GM12891 (cell line): ENCODE measurements around the gene ARID1B.

ENCODE experiments used
- DNase-seq: peaks from one replicate; pipeline ENCODE4 v3.0.0; 2011; ENCODE audit warnings: low spot score; ENCODE audit not compliant: insufficient read length
- FAIRE-seq: peaks from 2 replicates; lab custom pipeline; 2011; peaks lifted over from hg19 to GRCh38; lab: Jason Lieb, UNC
- PAX5 ChIP-seq: IDR thresholded peaks from 2 replicates; pipeline ENCODE4 v1.6.1; 2011; ENCODE audit warnings: low read length, moderate library complexity, mild to moderate bottlenecking; ENCODE audit not compliant: insufficient read depth, severe bottlenecking
- POLR2A ChIP-seq: IDR thresholded peaks from 2 replicates; pipeline ENCODE4 v1.6.1; 2011; ENCODE audit warnings: low read depth, low read length, control low read depth
- POLR2AphosphoS5 ChIP-seq: IDR thresholded peaks from 2 replicates; pipeline ENCODE4 v1.6.1; 2011; ENCODE audit warnings: low read depth, low read length, control low read depth
- POU2F2 ChIP-seq: IDR thresholded peaks from 2 replicates; pipeline ENCODE4 v1.6.1; 2011; ENCODE audit warnings: low read depth, mild to moderate bottlenecking, control low read depth, low read length, moderate library complexity
- SPI1 ChIP-seq: IDR thresholded peaks from 2 replicates; pipeline ENCODE4 v1.6.1; 2011; ENCODE audit warnings: low read depth, low read length, control low read depth
- TAF1 ChIP-seq: IDR thresholded peaks from 2 replicates; pipeline ENCODE4 v1.6.1; 2011; ENCODE audit warnings: low read depth, low read length, control low read depth

The ARID1B gene

DNA sequence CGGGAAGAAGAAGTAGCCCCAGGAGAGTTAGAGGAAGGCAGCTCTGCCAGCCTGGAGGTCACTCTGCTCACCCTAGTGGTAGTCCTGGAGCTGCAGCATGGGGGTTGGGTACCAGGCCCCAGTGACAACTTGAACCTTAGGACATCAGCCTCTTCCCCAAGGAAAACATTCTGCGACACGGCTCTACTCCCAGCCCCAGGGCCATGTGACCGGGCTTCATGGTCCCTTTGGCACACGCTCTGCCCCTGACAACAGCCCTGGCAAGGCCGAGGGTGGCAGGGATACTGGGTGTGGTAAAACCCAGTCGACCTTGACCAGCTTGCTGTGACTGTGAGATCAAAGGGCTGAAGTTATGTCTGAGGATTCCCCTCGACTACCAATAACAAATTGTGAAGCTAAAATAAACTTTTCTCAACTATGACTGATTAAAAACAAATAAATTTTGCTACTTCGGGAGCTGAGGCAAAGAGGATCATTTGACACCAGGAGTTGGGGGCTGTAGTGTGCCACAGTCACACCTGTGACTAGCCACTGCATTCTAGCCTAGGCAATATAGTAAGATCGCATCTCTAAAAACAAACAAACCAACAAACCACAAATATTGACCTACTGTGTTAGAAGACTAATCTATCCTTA lies 24.4 kb upstream of the ARID1B start:
- FAIRE-seq (peak; percentile 83), DNase-seq (no peak)
- no peak for TF ChIP-seq POLR2AphosphoS5
- TF ChIP-seq POU2F2: no peak
- TF ChIP-seq SPI1: no peak
- no peak for TF ChIP-seq POLR2A
- peak; percentile 90 for TF ChIP-seq PAX5
- no peak for TF ChIP-seq TAF1

DNA sequence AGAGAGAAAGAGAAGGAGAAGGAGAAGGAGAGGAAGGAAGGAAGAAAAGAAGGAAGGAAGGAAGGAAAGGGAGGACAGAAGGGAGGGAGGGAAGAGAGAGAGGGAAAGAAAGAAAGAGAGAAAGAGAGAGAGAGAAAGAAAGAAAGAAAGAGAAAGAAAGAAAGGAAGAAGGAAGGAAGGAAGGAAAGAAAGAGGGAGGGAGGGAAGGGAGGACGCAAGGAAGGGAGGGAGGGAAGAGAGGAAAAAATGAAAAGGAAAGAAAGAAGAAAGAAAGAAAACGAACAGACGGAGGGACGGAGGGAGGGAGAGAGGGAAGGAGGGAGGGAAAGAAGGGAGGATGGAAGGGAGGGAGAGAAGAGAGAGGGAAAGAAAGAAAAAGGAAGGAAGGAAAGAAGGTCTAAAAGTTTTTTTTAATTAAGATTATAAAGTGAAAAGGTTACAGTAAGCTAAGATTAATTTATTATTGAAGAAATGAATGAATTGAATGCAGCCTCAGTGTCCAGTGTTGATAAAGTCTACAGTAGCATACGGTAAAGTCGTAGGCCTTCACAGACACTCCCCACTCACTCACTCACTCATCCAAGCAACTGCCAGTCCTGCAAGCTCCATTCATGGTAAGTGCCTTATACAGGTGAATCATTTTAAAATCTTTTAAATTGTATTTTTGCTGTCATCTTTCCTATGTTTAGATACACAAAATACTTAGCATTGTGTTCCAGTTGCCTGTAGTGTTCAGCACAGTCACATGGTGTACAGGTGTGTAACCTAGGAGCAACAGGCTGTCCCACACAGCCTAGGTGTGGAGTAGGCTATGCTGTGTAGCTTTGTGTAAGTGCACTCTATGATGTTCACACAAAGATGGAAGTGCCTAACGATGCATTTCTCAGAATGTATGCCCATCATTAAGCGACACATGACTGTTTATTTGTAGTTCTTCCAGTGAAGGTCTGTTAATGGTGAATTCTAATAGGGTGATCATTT lies 20.3 kb upstream of the ARID1B start:
- peak; percentile 73 for FAIRE-seq
- DNase-seq: no peak
- TF ChIP-seq PAX5 (no peak), SPI1 (no peak), TAF1 (no peak), POLR2A (no peak), POLR2AphosphoS5 (no peak), POU2F2 (no peak)

- TF ChIP-seq POLR2A (no peak), POU2F2 (no peak), PAX5 (no peak), SPI1 (no peak), POLR2AphosphoS5 (no peak), TAF1 (no peak)
- no peak for FAIRE-seq
- no peak for DNase-seq
Measured at GRCh38 chr6:156757849-156758248, 19.3 kb upstream of the ARID1B start.

DNA sequence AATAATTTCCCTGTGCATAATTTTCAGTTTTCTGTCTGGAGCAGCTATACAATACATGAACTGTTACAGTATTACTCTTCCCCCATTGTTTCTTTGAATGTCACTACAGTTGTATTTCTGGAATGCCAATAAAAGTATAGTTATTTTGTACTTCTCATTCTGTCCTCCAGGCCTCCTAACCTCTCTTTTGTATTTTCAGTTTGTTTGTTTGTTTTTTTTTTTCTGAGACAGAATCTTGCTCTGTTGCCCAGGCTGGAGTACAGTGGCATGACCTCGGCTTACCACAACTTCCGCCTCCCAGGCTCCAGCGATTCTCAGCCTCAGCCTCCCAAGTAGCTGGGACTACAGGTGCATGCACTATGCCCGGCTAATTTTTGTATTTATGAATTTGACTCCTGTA lies 16.8 kb upstream of the ARID1B start:
- FAIRE-seq (no peak), DNase-seq (no peak)
- TF ChIP-seq TAF1: no peak
- no peak for TF ChIP-seq POU2F2
- TF ChIP-seq POLR2AphosphoS5: no peak
- no peak for TF ChIP-seq PAX5
- TF ChIP-seq POLR2A: no peak
- TF ChIP-seq SPI1: no peak

DNA sequence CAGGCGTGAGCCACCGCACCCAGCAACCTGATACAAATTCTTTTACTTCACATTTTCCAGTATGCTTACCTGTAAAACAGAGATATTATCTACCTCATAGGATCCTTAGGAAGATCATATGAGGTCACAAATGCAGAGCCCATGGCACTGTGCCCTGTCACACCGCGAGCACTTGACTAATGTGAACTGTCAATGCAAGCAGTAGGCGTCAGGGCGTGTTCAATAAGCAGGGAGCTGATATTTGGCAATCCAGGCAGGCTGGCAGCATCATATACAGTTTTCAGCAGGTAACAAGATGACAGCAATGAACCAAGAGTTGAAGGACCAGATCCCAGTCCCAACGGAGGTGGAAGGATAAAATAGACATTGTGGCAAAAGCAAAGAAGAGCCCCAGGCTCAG lies 14.6 kb upstream of the ARID1B start:
- no peak for FAIRE-seq
- DNase-seq: no peak
- TF ChIP-seq POLR2AphosphoS5 (no peak), POLR2A (no peak), TAF1 (no peak), POU2F2 (no peak), SPI1 (no peak)

DNA sequence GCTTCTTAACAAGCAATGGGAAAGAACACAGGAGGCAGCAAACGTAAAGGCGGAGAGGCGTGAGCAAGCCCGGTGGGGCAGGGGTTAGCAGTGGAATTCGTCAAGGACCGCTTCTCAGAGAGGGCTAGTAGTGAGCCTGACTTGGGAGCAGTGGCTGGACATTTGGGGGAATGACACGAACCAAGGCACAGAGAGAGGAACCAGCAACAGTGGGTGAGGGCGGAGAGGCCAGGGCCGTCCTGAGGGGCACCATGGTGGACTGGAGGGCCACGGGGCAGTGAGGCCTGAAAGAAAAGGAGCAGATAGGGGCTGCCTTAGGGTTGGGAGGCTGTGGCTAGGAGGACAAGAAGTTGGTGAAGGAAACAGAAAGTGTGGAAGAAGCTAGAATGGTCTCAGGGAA lies 12.1 kb upstream of the ARID1B start:
- no peak for TF ChIP-seq POU2F2
- TF ChIP-seq PAX5: no peak
- DNase-seq: no peak
- no peak for FAIRE-seq

DNA sequence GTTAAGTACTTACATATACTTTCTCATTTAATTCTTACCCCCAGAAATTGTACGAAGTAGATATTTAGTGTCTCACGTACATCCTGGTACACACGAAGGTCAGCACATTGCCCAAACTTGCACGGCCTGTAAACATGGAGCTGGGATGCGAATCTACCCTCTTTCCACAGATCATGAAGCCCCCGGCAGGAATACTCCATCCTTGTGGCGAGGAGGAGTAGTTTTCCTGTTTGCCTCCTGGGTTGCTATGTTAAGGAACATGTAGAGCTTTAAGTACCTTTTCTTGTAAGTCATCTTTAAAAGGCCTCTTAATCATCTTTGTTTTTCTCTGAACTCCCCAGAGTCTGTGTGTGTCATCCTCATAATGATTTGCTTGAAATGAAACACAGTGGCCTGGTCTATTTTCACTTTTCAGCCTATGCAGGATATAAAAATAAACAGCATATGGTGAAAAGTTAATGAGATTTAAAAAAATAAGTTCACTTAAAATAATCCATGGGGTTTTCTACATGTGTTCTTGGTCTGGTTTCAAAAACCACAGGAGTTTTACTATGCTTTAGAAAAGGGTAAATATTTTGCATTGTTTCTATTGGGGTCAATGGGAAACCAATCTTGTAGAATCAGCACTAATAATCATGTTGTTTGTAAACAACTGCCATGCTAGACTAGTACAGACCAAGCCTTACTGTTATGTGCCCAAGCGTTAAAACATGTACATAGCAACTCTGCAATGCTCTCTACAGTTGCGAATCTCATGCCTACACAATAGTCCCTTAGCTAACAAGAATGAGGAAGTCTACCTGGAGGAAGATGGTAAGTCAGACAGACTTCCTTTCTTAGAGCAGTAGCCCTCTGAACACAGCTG lies 9.3 kb upstream of the ARID1B start:
- TF ChIP-seq SPI1 (peak; percentile 95), POLR2A (no peak), PAX5 (no peak)
- FAIRE-seq: peak; percentile 98
- no peak for DNase-seq

DNA sequence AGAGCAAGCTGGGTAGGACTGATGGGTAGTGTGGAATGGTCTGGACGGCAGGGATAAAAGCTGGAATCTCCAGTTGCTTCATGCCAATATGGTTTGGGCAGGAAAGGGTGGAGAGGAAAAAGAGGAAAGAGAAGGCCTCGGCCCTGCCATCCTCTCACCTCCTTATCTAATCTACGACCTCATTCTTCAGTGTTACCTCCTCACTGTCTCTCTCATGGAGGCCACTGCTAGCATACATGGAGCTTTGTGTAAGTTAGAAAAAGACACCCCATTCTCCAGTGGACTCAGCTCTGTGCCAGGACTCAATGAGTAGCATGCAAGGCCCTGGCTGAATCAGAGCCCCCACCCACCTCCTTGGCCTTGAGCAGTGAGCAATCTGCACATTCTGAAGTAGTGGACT lies 6.1 kb upstream of the ARID1B start:
- no peak for FAIRE-seq
- TF ChIP-seq SPI1 (no peak), TAF1 (no peak), PAX5 (no peak), POLR2A (no peak), POLR2AphosphoS5 (no peak), POU2F2 (no peak)
- no peak for DNase-seq

GRCh38 chr6:156771761-156772160 lies 5.4 kb upstream of the ARID1B start:
- no peak for TF ChIP-seq TAF1
- TF ChIP-seq PAX5: no peak
- no peak for TF ChIP-seq POLR2AphosphoS5
- no peak for TF ChIP-seq SPI1
- no peak for TF ChIP-seq POU2F2
- TF ChIP-seq POLR2A: no peak
- FAIRE-seq (no peak), DNase-seq (no peak)
